ENCODE measurements around the gene EPB41L4B. TPM values are rescaled to one million over a fixed set of nuclear protein-coding genes. Genes with fewer than 3 reads are reported as not detected.
"Not testable (repeated sequence)": the region's sequence is repeated elsewhere in the genome, so short reads cannot be mapped to it uniquely, and the experiment has no call there.

Gene EPB41L4B
- total and polyA plus RNA-seq, 8 donors = 36.8 to 122 (median 93.3) TPM

GRCh38 chr9:109289186-109289585 lies 31.7 kb downstream of the EPB41L4B start:
- DNase-seq (peak in 4 of 6 donors; percentile 41 to 56 (median 50)), ATAC-seq (peak; percentile 33 to 64 (median 60)), FAIRE-seq (no peak)
- intact Hi-C loops (cut with DNase I) = no loop called here
- Histone ChIP-seq H3K9me3 (no peaks in the 10 kb centered on the region), H3K27me3 (no peaks in the 10 kb centered on the region), H3K4me3 (no peak overlapping the region), H3K27ac (peak overlapping the region in 3 of 4 donors; percentile 39 to 82 (median 80)), H3K36me3 (no peaks in the 10 kb centered on the region), H3K4me1 (peaks cover 37 to 49% (median 42%) of the 10 kb centered on the region in 3 donors)
- WGBS, 2 donors = 15 to 28% methylated on average over 5 of the region's 5 CpGs
- no peak for TF ChIP-seq CTCF (IDR thresholded peaks at IDR 0.05)

GRCh38 chr9:109286981-109287380 lies 33.9 kb downstream of the EPB41L4B start:
- H3K4me3 ChIP-seq = no peak overlapping the region
- TF ChIP-seq CTCF (IDR thresholded peaks at IDR 0.05) = no peak
- peaks cover 36 to 45% (median 37%) of the 10 kb centered on the region in 3 donors for H3K4me1 ChIP-seq
- no peak for FAIRE-seq
- intact Hi-C loops (cut with DNase I) = no loop called here
- no peaks in the 10 kb centered on the region for H3K27me3 ChIP-seq
- H3K9me3 ChIP-seq = no peaks in the 10 kb centered on the region
- DNase-seq = peak in 1 of 6 donors; percentile 8
- H3K36me3 ChIP-seq = no peaks in the 10 kb centered on the region
- H3K27ac ChIP-seq = peak overlapping the region in 1 of 4 donors; percentile 82
- no peak for ATAC-seq

GRCh38 chr9:109286571-109286977 lies 34.3 kb downstream of the EPB41L4B start:
- no peak for TF ChIP-seq CTCF (IDR thresholded peaks at IDR 0.05)
- DNase-seq = no peak
- Histone ChIP-seq H3K36me3 (no peaks in the 10 kb centered on the region), H3K9me3 (no peaks in the 10 kb centered on the region), H3K4me1 (peaks cover 32 to 41% (median 33%) of the 10 kb centered on the region in 3 donors), H3K4me3 (no peak overlapping the region), H3K27me3 (no peaks in the 10 kb centered on the region), H3K27ac (peak overlapping the region in 1 of 4 donors; percentile 82)
- intact Hi-C loops (cut with DNase I) = no loop called here
- WGBS, 2 donors = 74 to 82% methylated on average over 4 of the region's 4 CpGs
- ATAC-seq = no peak
- no peak for FAIRE-seq

- peaks cover 26 to 31% (median 31%) of the 10 kb centered on the region in 3 donors for H3K4me1 ChIP-seq
- H3K27ac ChIP-seq; H3K4me3 ChIP-seq; intact Hi-C loops (cut with DNase I); H3K9me3 ChIP-seq; H3K36me3 ChIP-seq; FAIRE-seq; DNase-seq; ATAC-seq; H3K27me3 ChIP-seq: not testable (repeated sequence)
- 89 to 95% methylated on average over 2 of the region's 2 CpGs for WGBS, 2 donors
Observed at GRCh38 chr9:109283672-109284071, 37.2 kb downstream of the EPB41L4B start.

GRCh38 chr9:109283012-109283411 lies 37.8 kb downstream of the EPB41L4B start:
- no peak overlapping the region for H3K4me3 ChIP-seq
- peaks cover 32 to 34% (median 32%) of the 10 kb centered on the region in 3 donors for H3K4me1 ChIP-seq
- ATAC-seq (no peak), DNase-seq (peak in 1 of 6 donors; percentile 18), FAIRE-seq (no peak)
- H3K36me3 ChIP-seq = no peaks in the 10 kb centered on the region
- no peak for TF ChIP-seq CTCF (IDR thresholded peaks at IDR 0.05)
- H3K9me3 ChIP-seq = no peaks in the 10 kb centered on the region
- no peak overlapping the region for H3K27ac ChIP-seq
- WGBS, 2 donors = 81 to 91% methylated on average over 3 of the region's 3 CpGs
- no peaks in the 10 kb centered on the region for H3K27me3 ChIP-seq
- intact Hi-C loops (cut with DNase I) = no loop called here
